ENCODE measurements around the gene NOX1.

The NOX1 gene

DNA sequence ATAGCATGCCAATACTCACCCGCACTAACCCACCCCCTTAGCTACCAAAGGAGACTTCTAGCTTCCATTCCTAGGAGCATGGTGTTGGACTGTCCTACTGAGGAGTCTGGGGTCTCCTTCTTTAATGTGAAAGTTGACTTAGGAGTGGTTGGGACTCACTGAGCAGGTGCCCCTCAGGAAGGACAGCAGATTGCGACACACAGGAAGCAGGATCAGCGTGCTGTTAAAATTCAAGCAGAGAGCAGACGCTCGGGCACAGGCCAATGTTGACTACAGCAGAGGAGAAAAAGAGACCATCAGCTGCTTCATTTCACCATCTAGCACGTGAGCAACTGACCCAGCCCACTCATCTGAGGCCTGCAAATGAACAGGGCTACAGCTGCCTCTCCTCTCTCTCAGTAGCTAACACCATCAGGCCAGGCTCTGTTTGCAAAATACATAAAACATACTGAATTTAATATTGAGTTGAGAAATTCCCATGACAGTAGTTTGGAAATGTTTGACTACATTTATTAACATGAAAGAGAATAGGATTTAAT, 10.8 kb downstream of the NOX1 start:
- H3K4me3 ChIP-seq (ENCODE audit: low read depth, low read length), result no peak overlapping the region
- TF ChIP-seq, protein P1, sequence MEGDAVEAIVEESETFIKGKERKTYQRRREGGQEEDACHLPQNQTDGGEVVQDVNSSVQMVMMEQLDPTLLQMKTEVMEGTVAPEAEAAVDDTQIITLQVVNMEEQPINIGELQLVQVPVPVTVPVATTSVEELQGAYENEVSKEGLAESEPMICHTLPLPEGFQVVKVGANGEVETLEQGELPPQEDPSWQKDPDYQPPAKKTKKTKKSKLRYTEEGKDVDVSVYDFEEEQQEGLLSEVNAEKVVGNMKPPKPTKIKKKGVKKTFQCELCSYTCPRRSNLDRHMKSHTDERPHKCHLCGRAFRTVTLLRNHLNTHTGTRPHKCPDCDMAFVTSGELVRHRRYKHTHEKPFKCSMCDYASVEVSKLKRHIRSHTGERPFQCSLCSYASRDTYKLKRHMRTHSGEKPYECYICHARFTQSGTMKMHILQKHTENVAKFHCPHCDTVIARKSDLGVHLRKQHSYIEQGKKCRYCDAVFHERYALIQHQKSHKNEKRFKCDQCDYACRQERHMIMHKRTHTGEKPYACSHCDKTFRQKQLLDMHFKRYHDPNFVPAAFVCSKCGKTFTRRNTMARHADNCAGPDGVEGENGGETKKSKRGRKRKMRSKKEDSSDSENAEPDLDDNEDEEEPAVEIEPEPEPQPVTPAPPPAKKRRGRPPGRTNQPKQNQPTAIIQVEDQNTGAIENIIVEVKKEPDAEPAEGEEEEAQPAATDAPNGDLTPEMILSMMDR (IDR thresholded peaks at IDR 0.05; ENCODE audit: low read depth, low read length), result no peak
- TF ChIP-seq MYC (IDR thresholded peaks at IDR 0.05; ENCODE audit: low read depth, low read length), result no peak
- TF ChIP-seq POLR2A (IDR thresholded peaks at IDR 0.05; ENCODE audit: extremely low read depth, insufficient read length), result no peak
- DNase-seq (ENCODE audit: low read depth), result peak; percentile 26

DNA sequence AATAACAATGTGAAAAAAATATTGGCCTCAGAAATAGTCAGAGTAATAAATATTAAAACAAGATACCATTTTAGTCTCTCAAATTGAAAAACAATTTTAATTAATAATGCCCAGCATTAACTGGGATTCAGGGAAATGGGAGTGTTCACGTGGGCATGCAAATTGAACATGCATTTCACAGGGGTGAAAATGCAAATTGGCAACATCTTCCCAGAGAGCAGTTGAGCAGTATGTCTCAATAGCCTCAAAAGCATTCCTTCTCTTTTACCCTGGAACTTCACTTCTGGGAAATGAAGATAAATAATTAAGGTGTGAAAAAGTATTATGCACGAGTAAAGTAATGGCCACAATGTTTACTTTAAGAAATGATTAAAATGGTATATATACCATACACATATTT, 21.3 kb downstream of the NOX1 start:
- no peak overlapping the region for H3K4me3 ChIP-seq (ENCODE audit: low read depth, low read length)
- TF ChIP-seq POLR2A (IDR thresholded peaks at IDR 0.05; ENCODE audit: extremely low read depth, insufficient read length) (no peak), MYC (IDR thresholded peaks at IDR 0.05; ENCODE audit: low read depth, low read length) (no peak), MAX (IDR thresholded peaks at IDR 0.05; ENCODE audit: low read depth, low read length) (no peak)
- TF ChIP-seq, protein P1 (IDR thresholded peaks at IDR 0.05; ENCODE audit: low read depth, low read length), result no peak
- no peak for DNase-seq (ENCODE audit: low read depth)

DNA sequence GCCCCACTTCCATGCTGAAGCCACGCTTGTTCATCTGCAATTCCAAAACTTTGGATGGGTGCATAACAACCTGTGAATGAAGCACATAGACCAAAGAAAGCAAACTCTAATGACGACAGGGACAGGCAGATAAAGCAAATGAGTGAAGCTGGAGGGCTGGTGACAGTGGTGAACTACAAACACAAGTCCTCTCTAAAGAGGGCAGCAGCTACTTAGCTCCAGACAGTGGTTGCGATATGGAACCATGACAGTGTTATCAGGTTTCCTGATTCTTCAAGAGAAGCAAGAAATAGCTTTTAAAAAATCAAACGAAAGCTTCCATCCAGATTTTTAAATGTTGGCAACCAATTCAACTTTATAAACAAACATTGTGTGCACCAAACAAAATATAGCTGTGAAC, 23.8 kb downstream of the NOX1 start:
- no peak for DNase-seq (ENCODE audit: low read depth)
- TF ChIP-seq MYC (IDR thresholded peaks at IDR 0.05; ENCODE audit: low read depth, low read length) (no peak), POLR2A (IDR thresholded peaks at IDR 0.05; ENCODE audit: extremely low read depth, insufficient read length) (no peak), MAX (IDR thresholded peaks at IDR 0.05; ENCODE audit: low read depth, low read length) (no peak)
- TF ChIP-seq, protein P1 (IDR thresholded peaks at IDR 0.05; ENCODE audit: low read depth, low read length), result no peak
- H3K4me3 ChIP-seq (ENCODE audit: low read depth, low read length), result no peak overlapping the region

DNA sequence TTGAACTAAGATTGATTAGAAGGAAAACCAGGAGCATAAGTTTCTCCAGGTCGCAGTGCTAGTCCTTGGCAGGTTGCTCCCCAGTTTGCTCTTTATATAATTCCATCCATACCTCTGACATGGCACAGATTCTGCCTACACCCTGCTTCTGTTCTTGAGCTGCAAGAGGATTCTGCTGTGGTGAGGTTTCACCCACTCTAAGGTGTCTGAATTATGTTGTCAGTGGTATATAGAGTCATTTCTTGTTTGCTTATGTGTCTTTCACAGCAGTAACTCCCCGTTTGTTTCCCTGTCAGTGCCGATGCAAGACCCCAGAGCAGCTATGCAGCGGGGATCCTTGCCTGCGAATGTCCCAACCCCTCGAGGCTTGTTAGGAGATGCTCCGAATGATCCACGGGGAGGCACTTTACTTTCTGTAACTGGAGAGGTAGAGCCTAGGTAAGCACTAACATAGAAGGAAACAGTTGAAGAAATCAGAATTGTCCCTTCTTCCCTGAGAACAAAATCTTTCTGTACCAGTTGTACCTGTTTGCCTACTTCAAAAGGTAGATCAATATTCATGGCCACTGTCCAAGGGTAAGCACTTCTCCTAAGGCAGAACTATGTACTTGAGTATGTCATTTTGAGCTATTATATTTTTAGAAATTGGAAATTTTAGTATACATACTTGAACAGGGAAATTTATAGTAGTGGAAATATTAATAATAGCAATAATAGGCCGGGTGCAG, 42.8 kb downstream of the NOX1 start:
- DNase-seq (ENCODE audit: low read depth), result no peak
- TF ChIP-seq POLR2A (IDR thresholded peaks at IDR 0.05; ENCODE audit: extremely low read depth, insufficient read length), result no peak
- no peak for TF ChIP-seq MYC (IDR thresholded peaks at IDR 0.05; ENCODE audit: low read depth, low read length)
- TF ChIP-seq MAX (IDR thresholded peaks at IDR 0.05; ENCODE audit: low read depth, low read length), result no peak

DNA sequence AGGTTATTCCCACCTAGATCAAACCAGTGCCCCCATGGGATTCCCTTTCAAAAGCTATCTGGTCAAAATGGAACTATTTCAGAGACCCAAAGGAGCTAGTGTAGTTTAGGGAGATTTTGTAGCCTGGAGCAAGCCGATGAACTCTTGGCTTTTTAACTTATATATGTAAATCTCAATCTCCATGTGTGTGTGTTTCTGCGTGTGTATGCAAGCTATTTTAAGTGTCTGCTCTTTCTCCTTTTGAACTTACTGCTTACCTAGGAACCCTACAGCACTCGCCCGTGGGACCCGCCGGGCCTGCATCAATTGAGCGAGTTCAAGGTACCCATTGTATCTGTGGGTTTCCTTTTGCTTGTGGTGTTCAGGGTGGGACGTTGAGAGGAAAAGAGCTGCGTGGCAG, 43.6 kb downstream of the NOX1 start:
- TF ChIP-seq POLR2A (IDR thresholded peaks at IDR 0.05; ENCODE audit: extremely low read depth, insufficient read length) (no peak), MYC (IDR thresholded peaks at IDR 0.05; ENCODE audit: low read depth, low read length) (no peak), MAX (IDR thresholded peaks at IDR 0.05; ENCODE audit: low read depth, low read length) (no peak)
- TF ChIP-seq, protein P1 (IDR thresholded peaks at IDR 0.05; ENCODE audit: low read depth, low read length), result no peak
- DNase-seq (ENCODE audit: low read depth), result no peak
- H3K4me3 ChIP-seq (ENCODE audit: low read depth, low read length), result no peak overlapping the region

More for the DNA sequence above, 42.8 kb downstream of the NOX1 start:
- H3K4me3 ChIP-seq (ENCODE audit: low read depth, low read length), result no peak overlapping the region

DNA sequence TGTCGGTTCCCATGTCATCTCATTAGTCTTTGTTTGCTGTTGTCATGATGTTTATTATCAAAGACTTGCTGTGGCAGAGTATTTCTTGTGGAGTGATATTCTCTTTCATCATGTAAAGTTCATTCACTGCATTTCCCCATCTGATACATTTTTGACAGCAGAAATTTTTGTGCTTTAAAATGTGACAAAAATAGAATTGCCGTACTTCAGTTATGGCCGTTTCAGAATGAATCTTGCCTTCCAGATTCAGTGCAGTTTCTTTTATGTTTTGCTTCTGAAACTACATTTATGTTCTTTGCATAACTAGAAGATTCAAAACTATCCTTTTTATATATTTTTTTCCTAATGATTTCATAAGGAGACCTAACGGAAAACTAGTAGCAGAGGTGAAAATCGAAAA, 44.0 kb downstream of the NOX1 start:
- TF ChIP-seq POLR2A (IDR thresholded peaks at IDR 0.05; ENCODE audit: extremely low read depth, insufficient read length) (no peak), MAX (IDR thresholded peaks at IDR 0.05; ENCODE audit: low read depth, low read length) (no peak), MYC (IDR thresholded peaks at IDR 0.05; ENCODE audit: low read depth, low read length) (no peak)
- TF ChIP-seq, protein P1 (IDR thresholded peaks at IDR 0.05; ENCODE audit: low read depth, low read length), result no peak
- H3K4me3 ChIP-seq (ENCODE audit: low read depth, low read length), result no peak overlapping the region
- no peak for DNase-seq (ENCODE audit: low read depth)

Data from NB4 (cell line).